HT-29 (cell line): ENCODE measurements around the gene ASNS. TPM values are rescaled to one million over a fixed set of nuclear protein-coding genes. Genes with fewer than 3 reads are reported as not detected.
"Not testable (repeated sequence)": the region's sequence is repeated elsewhere in the genome, so short reads cannot be mapped to it uniquely, and the experiment has no call there.

Experiments used
- DNase-seq: peaks from one replicate; pipeline ENCODE4 v3.0.0-alpha.2; 2015; ENCODE audit warnings: low spot score
- total RNA-seq: library from RNA; depleted of rRNA; stranded (reverse); fragments of >200 nt; shearing (Covaris generic); gene quantifications from 2 replicates; pipeline ENCODE4 v1.2.3, GENCODE V29; 2014; rRNA removed

ASNS gene
- 22.2 and 31.7 TPM in 2 replicates for total RNA-seq

GRCh38 chr7:97872025-97872669 is at the start of gene ASNS:
ASNS (minus strand) TSS chr7:97872408; CDS start chr7:97869156, 3,252 bp downstream.
- DNase-seq = peak; percentile 97

GRCh38 chr7:97921254-97921653 is 49.0 kb upstream of the ASNS start:
- DNase-seq = not testable (repeated sequence)

GRCh38 chr7:97915267-97915666 is 43.1 kb upstream of the ASNS start:
- DNase-seq = not testable (repeated sequence)

- DNase-seq = not testable (repeated sequence)
Measured at GRCh38 chr7:97912294-97912693, 40.1 kb upstream of the ASNS start.

- DNase-seq = not testable (repeated sequence)
Measured at GRCh38 chr7:97896893-97897292, 24.7 kb upstream of the ASNS start.

- DNase-seq = not testable (repeated sequence)
Measured at GRCh38 chr7:97891721-97892120, 19.5 kb upstream of the ASNS start.

GRCh38 chr7:97879527-97879926 is 7.3 kb upstream of the ASNS start:
- DNase-seq = not testable (repeated sequence)

- DNase-seq = not testable (repeated sequence)
Measured at GRCh38 chr7:97874894-97875293, 2.7 kb upstream of the ASNS start.

- DNase-seq = no peak
Measured at GRCh38 chr7:97873606-97874005, 1.4 kb upstream of the ASNS start.

- DNase-seq = peak; percentile 43
Measured at GRCh38 chr7:97871659-97872024, 566 bp downstream of the ASNS start.

GRCh38 chr7:97868788-97869187 is 3.4 kb downstream of the ASNS start:
- no peak for DNase-seq

GRCh38 chr7:97868314-97868713 is 3.9 kb downstream of the ASNS start:
- no peak for DNase-seq

- no peak for DNase-seq
Measured at GRCh38 chr7:97865104-97865503, 7.1 kb downstream of the ASNS start.

- no peak for DNase-seq
Measured at GRCh38 chr7:97859606-97860204, 12.5 kb downstream of the ASNS start.

GRCh38 chr7:97858221-97858620 is 14.0 kb downstream of the ASNS start:
- DNase-seq = no peak

- no peak for DNase-seq
Measured at GRCh38 chr7:97857544-97857943, 14.7 kb downstream of the ASNS start.

- no peak for DNase-seq
Measured at GRCh38 chr7:97851683-97852082, 20.5 kb downstream of the ASNS start.

GRCh38 chr7:97850262-97851031 is 21.8 kb downstream of the ASNS start:
- DNase-seq = not testable (repeated sequence)

- DNase-seq = no peak
Measured at GRCh38 chr7:97847791-97848190, 24.4 kb downstream of the ASNS start.

- DNase-seq = no peak
Measured at GRCh38 chr7:97846945-97847344, 25.3 kb downstream of the ASNS start.

- DNase-seq = peak; percentile 67
Measured at GRCh38 chr7:97845622-97846203, 26.5 kb downstream of the ASNS start.

GRCh38 chr7:97844036-97844435 is 28.2 kb downstream of the ASNS start:
- peak; percentile 63 for DNase-seq
